LNCAP (cell line): ENCODE measurements around the gene SEPTIN6.

Experiments used
- CTCF ChIP-seq: fragments of 450-650 bp; IDR thresholded peaks from 2 replicates; pipeline ENCODE4 v1.5.1; 2017; ENCODE audit warnings: mild to moderate bottlenecking

The SEPTIN6 gene

GRCh38 chrX:119688911-119689321, 4.1 kb downstream of the SEPTIN6 start:
- no peak for TF ChIP-seq CTCF

- no peak for TF ChIP-seq CTCF
These were observed 5.1 kb downstream of the SEPTIN6 start for GRCh38 chrX:119687661-119688413.

GRCh38 chrX:119686087-119686691, 6.8 kb downstream of the SEPTIN6 start:
- TF ChIP-seq CTCF = no peak

GRCh38 chrX:119685225-119686066, 7.5 kb downstream of the SEPTIN6 start:
- TF ChIP-seq CTCF = no peak

- TF ChIP-seq CTCF = no peak
These were observed 8.1 kb downstream of the SEPTIN6 start for GRCh38 chrX:119684916-119685224.

GRCh38 chrX:119682019-119682989, 10.7 kb downstream of the SEPTIN6 start:
- no peak for TF ChIP-seq CTCF

- no peak for TF ChIP-seq CTCF
These were observed 15.3 kb downstream of the SEPTIN6 start for GRCh38 chrX:119677654-119677981.
